GM21529 (cell line): ENCODE results near the gene RPRD1B.

ENCODE experiments used
- ATAC-seq: cut with Tn5 transposase; IDR thresholded peaks from one replicate; pipeline ENCODE4 v1.9.1; 2021; ENCODE audit not compliant: unreplicated experiment

Gene RPRD1B

GRCh38 chr20:38033330-38034107, at the start of gene RPRD1B, which contains the start of gene TTI1:
RPRD1B (plus strand) TSS chr20:38033746; CDS start chr20:38033948, 202 bp downstream.
TTI1 (minus strand) TSS chr20:38033456; CDS start chr20:38013816, 19,640 bp downstream.
- peak; percentile 86 for ATAC-seq

- ATAC-seq: no peak
These were observed 49.3 kb upstream of the RPRD1B start for GRCh38 chr20:37984018-37984785.

GRCh38 chr20:37986044-37986858, 47.3 kb upstream of the RPRD1B start:
- no peak for ATAC-seq

GRCh38 chr20:37986873-37987601, 46.5 kb upstream of the RPRD1B start:
- no peak for ATAC-seq

GRCh38 chr20:37987602-37988290, 45.8 kb upstream of the RPRD1B start:
- no peak for ATAC-seq

- no peak for ATAC-seq
These were observed 45.1 kb upstream of the RPRD1B start for GRCh38 chr20:37988306-37988954.

- no peak for ATAC-seq
These were observed 43.8 kb upstream of the RPRD1B start for GRCh38 chr20:37989601-37990295.

- ATAC-seq: peak; percentile 90
These were observed 42.9 kb upstream of the RPRD1B start for GRCh38 chr20:37990571-37991151.

GRCh38 chr20:37991157-37991866, 42.2 kb upstream of the RPRD1B start:
- ATAC-seq: no peak

- no peak for ATAC-seq
These were observed 41.6 kb upstream of the RPRD1B start for GRCh38 chr20:37991908-37992307.

GRCh38 chr20:37992802-37993409, 40.6 kb upstream of the RPRD1B start:
- ATAC-seq: no peak

GRCh38 chr20:37994512-37994911, 39.0 kb upstream of the RPRD1B start:
- no peak for ATAC-seq

GRCh38 chr20:37995856-37996605, 37.5 kb upstream of the RPRD1B start:
- no peak for ATAC-seq

GRCh38 chr20:37997516-37997915, 36.0 kb upstream of the RPRD1B start:
- ATAC-seq: no peak

GRCh38 chr20:37999526-38000263, 33.9 kb upstream of the RPRD1B start:
- no peak for ATAC-seq

GRCh38 chr20:38000293-38000692, 33.3 kb upstream of the RPRD1B start:
- ATAC-seq: no peak
